Stimulated activated CD4-positive, alpha-beta T cell treated with anti-CD3 and anti-CD28 coated beads, Interleukin-4, amount 100 ng/mL, for 48 hours (primary cell): ENCODE measurements around the gene SLC15A1.
"Not testable (repeated sequence)": the region's sequence is repeated elsewhere in the genome, so short reads cannot be mapped to it uniquely, and the experiment has no call there.

Experiments
- DNase-seq, 2 donors: peaks; one replicate each; pipeline ENCODE4 v3.0.0-alpha.2; 2020; ENCODE audit warnings: low read depth in 2 of 2

Gene SLC15A1

DNA sequence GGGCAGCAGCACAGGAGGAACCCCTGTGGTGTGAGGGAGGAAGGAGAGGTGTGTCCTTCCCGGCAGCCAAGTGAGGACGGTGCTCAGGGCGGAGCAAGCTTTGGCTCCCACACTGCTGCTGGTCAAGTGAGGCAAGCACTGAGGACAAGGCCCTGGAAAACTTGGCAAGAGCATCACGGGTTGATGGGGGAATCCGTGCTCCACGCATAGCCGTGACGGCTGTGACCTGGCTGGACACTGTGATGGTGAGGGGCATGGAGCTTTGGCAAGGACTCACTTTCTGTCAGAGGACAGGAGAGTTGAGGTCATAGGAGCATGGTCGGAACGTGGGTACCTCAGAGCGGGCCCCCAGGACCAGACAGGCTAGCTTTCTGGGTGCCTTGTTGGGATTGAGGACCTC is 29.0 kb upstream of the SLC15A1 start:
- no peak for DNase-seq

DNA sequence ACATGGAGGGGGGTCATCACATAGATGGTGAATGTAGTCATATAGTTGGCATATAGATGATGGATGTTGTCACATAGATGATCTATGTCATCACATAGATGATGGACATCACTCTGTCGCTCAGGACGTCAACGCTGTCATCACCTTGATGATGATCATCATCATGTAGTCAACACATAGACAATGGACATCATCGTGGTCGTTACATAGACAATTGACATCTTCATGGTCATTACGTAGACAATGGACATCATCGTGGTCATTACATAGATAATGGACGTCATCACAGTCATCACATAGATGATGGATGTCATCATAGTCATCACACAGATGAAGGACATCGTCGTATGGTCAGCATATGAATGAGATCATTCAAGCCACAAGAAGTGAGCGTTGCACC is 28.6 kb upstream of the SLC15A1 start:
- no peak for DNase-seq

DNA sequence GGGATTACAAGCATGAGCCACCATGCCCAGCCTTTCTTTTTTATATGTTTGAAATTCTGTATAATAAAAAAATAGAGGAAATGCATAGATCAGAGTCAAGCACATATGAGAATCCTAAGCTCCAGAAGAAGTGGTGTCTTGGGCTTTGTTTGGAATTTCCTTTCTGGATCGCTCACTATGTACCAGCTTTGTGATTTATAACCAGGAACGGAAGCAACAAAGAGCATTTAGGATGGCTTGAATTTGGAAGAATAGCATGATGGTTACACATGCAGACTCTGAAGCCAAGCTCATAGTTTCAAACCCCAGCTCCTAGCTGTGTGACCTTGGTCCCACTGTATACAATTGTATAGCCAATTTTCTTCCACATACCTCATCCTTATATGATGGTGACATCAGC is 28.0 kb upstream of the SLC15A1 start:
- DNase-seq, result no peak

DNA sequence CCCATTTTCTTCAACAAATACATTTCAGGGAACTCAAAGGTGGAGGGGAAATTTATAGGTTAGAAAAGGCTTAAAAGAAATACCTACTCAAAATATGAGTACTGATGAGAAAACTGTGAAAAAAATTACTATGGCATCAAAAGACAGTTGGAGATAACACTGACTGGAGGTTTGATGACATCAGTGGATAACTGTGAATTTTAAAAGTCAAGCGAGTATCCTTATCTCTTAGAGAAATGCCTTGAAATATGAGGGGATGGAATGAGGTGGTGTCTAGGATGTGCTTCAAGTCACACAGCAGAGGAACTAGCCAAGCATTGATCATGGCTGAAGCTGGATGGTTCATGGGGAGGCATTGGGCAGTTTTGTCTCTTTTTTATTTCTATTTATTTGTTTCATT is 27.2 kb upstream of the SLC15A1 start:
- DNase-seq, result no peak

DNA sequence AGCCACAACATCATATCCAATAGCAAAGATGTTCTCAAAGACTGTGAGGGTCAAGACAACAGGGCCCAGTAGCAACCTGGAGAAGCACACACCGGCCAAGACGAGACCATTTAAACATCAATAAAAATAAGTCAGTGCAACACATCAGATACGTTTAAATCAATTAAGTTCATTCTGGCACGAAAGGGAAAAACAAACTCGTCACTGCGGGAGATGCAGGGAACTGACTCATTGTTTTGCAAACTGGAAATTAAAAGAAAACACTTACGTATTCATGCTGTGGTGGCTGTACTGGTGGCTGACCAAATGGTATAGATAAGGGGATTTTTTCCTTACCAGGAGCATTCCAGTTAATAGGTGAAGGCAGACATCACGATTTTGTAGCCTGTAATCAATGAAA is 26.3 kb upstream of the SLC15A1 start:
- no peak for DNase-seq

DNA sequence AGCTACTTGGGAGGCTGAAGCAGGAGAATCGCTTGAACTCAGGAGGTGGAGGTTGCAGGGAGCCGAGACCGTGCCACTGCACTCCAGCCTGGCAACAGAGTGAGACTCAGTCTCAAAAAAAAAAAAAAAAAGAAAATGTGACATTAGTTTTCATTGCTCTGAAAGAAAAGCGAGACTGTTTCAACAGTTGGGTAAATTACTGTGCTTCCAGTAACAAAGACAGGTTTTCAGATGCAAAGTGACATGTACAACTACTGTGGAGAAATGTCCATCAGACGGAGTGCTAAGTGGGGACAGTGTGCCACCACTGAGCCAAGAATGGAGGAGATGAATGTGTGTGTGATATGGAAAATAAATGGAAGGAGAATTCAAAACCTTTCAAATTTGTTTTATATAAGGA is 24.2 kb upstream of the SLC15A1 start:
- no peak for DNase-seq

DNA sequence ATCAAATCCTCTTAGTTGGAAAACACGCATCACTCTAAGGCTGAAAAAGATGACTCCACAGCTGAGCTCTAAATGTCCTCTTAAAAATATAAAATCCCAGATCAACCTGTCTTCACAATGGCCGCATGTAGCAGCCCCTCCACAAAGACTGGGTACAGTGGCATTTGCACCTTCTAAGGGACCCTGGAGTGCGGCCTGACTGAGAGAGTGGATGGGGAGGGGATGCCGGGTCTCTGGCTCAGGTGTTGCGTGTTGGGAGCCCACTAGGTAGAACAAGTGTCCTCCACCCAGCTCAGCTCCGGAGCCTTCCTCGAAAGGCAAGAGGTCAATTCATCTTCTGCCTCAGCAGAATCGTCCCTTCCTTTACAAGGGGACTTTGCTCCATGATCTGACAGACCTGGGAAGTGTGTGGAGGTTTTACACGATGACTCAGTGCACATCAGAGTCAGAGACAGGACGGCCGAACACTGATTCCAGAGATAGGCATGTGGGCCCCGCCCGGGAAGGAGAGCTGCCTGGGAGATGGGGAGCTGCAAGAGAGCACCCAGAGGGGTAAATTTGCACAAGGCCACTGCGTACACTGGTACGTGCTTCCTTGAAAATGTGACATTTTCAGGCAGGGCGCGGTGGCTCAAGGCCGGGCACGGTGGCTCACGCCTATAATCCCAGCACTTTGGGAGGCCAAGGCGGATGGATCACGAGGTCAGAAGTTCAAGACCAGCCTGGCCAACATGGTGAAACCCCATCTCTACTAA is 23.5 kb upstream of the SLC15A1 start:
- DNase-seq, result no peak

DNA sequence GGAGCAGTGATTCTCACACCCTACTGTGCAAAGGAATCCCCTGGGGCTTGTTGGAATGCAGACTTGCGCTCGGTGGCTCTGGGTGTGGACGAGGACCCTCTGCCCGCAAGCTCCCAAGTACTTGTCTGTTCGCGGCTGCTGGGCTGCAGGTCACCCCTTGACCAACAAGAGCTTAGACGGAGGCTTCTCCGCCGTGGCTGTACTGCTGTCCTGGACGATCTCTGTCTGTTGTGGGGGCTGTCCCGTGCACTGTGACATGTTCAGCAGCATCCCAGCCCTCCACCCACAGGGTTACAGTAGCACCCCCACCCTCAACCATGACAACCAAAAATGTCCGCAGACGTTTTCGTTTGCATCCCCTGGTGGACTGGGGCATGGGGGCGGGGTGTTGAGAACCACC is 22.9 kb upstream of the SLC15A1 start:
- no peak for DNase-seq

DNA sequence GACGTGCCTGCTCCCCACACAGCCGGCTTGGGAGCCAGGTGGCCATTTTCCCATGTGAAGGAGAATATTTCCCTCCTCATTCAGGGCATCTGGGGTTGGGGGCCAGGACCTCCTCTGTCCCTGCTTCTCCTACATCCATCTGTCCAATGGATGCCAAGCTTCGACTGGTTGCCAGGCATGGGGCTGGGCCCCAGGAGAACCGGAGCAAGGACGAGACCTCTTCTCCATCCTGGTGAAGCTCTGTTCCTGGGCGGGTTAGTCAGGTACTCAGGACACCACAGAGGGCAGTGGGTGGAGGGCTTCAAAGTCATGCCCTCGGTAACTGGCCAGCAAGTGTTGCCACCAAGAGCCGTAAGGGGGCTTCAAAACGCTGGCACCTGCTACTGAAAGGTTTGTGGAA is 22.3 kb upstream of the SLC15A1 start:
- DNase-seq, result no peak

DNA sequence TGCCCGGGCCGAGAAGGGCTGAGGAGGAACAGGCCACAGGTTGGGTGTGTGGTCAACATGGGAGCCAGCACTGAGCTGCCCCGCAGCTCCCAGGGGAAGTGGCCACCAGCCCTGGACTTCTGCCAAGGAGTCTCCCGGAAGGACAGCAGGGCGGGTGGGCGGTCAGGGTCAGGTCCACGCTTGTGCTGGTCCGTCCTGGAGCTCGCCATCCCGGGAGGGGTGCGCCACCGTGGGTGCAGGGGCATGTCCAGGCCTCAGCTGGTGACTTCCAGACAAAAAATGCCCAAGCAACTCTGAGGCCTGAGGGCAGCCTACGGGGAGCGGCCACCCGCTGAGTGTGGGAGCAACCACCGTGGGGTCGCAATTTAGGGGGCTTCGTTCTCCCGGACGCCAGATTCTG is 21.4 kb upstream of the SLC15A1 start:
- DNase-seq, result no peak

DNA sequence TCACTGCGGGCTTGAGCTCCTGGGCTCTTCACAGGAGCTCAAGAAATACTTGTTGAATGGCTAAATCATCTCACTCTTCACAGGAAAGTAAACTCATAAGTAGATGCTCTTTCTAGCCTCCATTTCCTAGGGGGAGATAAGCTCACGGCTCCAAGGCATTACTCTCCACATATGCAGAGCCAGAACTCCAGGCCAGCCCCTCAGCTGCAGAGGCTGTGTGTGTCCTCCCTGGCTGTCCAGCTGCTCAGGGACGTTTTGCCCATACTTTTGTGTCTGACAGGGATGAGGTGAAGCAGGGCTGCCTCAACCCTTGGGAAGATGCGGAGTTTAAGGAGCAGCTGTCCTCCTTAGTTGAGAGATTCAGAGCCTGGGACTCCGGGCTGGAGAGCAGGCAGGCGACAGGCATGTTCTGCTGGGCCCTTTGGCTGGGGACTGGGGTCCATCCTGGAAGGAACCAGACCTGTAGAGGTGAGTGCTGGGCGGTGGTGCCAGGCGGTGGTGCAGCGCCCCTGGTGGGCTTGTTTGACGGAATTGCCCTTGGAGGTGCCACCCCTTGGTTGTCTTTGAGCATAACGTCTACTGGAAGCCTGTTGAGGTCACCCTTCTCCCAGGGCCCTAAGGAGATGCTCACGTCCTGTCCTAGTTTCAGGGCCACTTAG is 20.5 kb upstream of the SLC15A1 start:
- DNase-seq, result no peak

DNA sequence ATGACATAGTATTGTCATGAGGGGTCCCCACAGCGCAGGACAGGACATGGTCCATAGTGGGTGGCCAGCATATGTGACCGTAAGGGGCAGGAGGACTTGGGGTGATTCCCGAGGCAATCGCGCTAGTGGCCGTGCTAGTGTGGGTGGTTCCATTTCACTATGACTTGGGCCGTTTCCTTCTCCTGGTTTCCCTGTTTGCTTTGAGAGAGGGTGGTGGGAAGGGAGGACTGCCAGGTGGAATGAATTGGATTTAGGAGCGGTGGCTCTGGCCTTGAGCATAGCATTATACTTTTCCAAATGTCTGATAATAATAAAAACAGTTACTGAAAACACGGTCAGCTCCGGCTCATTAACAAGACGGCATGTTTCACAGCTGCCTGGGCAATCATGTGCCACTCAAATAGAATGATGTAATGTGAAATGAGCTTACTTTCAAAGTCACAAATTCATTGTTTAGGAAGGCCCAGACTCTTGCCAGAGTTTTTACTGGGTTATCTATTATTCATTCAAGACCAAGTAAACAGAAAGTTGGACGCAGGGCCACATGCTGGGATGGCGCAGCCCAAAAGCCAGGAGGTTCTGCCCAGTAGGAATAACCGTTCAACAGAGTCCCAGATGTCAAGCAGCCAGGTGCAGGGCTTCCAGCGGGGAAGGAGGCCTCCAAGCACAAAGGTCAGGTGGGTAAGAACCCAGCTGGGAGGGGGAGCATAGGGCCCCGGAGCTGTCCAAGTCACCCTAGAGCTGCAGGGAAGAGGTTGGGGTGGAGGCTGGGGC is 19.6 kb upstream of the SLC15A1 start:
- DNase-seq, result no peak

DNA sequence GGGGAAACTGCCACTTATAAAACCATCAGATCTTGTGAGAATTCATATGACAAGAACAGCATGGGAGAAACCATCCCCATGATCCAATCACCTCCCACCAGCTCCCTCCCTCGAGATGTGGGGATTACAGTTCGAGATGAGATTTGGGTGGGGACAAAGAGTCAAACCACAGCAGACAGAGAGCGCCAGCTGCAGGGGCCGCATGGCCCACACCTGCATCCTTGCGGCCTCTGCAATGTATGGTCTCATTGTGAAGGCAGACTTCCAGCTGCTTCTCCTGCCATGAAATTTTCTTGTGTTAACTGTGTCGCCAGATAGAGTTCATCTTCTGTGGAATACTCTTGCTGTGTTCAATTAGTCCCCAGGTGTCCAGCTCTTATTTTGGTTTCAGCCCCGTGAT is 17.3 kb upstream of the SLC15A1 start:
- no peak for DNase-seq

DNA sequence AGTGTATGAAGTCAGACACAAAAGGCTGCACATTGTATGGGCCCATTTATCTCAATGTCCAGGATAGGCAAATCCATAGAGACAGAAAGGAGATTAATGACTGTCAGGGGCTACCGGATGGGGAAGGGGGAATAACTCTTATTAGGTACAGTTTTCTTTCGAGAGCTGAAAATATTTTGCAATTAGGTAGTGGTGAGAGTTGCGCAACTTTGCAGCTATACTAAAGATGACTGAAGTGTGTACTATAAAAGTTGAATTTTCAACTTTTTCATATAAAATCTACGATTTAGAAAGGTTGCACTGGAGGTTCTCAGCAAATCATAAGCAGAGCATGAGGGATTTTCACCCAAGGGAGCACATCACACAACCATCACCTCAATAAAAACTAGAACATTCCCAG is 16.1 kb upstream of the SLC15A1 start:
- no peak for DNase-seq

DNA sequence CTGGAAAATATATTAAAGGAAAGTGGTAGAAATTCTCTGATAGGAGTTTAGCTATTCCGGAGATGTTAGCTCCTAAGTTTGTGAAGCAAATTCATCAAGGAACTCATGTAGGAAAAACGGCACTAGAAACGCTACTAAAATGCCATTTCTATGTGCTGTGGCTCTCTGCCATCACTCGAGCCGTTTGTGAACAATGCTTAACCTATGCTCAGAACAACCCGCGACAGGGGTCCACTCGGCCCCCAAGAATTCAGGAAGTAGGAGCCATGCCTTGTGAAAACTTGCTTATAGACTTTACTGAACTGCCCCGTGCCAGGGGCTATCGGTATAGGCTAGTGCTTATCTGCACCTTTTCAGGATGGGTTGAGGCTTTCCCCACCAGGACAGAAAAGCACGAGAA is 14.2 kb upstream of the SLC15A1 start:
- DNase-seq, result no peak

DNA sequence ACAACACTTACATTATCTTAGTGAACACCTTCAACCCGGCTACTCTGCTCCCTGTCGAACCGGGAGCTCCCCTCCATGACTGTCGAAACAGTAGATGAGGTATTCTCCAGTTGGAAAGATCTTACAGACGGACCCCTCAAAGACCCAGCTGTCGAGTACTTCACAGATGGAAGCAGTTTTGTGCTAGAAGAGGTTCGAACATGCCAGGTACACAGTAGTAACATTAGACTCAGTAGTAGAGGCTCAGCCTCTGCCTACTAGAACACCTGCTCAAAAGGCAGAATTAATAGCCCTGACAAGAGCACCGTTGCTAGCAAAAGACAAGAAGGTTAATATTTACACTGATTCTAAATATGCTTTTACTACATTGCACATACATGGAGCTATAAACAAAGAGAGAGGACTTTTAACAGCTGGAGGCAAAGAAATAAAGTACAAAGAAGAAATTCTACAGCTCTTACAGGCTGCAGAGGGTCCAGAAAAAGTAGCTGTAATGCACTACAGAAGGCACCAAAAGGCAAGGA is 13.6 kb upstream of the SLC15A1 start:
- no peak for DNase-seq

DNA sequence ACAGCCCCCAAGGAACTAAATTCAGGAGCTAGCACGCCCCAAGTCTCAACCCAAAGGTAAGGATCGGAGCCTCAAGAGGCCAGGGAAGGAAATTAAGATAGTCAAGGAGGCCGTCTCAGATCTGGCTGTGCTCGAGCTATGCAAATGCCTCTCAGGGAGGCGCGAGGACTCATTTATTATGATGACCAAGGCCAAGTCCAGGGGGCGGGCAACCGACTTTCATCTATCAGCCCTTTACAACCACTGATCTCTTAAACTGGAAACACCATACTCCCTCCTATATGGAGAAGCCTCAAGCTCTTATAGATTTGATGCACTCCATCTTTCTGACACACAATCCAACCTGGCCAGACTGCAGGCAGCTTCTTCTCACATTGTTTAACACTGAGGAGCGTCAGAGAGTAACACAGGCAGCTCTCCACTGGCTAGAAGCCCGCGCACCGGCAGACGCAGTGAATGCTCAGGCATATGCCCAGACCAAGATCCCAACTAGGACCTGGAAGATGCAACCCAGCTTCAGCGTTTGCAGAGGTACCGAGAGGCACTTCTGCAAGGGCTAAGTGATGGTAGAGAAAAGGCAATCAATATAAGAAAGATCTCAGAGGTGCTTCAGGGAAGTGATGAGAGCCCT is 9.6 kb upstream of the SLC15A1 start:
- no peak for DNase-seq

DNA sequence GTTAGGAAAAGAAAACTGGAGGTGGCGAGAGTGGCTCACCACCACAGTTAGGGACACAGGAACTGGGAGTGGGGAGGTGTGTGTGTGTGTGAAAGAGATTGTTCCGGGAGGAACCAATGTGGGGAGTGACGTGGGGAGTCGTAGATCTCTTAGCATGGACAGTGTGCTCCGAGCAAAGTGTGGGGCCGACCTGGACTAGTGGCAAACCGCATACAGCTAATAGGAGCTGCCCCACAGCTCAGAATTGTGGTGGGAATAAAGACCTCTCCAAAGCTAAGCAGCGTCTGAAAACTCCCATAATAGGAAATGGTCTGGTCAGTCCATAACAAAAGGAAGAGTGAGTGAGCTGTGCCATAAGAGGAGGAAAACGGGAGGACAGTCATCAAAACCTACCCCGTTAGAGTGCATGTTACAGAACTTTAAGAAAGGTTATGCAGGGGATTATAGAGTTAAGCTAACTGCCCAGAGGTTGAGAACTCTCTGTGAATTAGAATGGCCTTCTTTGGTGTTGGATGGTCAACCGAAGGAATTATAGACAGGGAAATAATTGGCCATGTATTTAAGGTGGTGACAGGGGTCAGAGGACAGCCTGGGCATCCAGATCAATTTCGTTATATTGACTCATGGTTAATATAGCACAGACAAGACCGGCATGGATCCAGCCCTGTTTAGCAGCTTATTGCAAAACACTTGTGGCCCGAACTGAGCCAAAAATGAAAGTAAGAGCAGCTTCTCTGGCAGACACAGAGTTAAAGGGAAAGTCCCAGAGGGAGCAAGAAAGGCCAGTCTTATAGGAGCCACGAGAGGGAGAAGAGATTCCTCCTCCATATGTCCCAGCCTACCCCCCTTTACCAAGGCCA is 8.9 kb upstream of the SLC15A1 start:
- no peak for DNase-seq

DNA sequence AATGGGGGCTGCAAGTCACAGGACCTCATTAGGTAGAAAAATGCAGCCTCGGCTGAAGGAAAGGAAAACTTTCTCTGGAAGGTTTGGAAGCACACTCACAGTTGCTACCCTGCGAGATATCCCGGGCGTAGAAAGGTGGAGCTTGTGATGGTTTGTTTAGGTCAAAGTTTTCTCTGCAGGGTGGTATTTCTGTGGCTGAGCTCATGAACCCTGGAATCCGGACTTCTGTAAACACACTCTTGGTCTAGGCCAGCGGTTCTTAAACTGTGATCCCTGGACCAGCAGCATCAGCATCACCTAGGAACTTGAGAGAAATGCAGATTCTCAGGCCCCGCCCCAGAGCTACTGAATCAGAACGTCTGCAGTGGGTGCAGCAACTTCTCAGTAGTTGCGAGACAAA is 3.3 kb upstream of the SLC15A1 start:
- DNase-seq, result no peak

DNA sequence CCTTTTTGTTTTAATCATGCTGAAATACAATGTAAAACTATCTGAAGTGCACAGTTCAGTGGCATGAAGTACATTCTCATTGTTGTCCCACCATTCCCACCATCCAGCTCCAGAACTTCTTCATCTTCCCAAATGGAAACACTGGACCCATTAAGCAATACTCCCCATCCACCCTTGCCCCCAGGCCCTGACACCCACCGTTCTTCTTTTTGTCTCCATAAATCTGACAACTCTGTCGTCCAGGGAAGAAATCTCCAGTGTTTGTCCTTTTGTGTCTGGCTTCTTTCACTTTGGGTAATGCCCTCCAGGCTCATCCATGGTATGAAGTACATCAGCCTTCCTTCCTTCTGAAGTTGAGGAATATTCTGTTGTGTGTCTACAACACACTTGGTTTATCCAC is 2.6 kb upstream of the SLC15A1 start:
- no peak for DNase-seq

DNA sequence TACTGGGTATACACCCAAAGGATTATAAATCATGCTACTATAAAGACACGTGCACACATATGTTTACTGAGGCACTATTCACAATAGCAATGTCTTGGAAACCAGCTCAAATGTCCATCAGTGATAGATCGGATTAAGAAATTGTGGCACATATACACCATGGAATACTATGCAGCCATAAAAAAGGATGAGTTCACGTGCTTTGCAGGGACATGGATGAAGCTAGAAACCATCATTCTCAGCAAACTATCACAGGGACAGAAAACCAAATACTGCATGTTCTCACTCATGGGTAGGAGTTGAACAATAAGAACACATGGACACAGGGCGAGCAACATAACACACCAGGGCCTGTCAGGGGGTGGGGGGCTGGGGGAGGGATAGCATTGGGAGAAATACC is 2.0 kb upstream of the SLC15A1 start:
- not testable (repeated sequence) for DNase-seq
